ENCODE results near the gene PHLDB2.

PHLDB2 gene

GRCh38 chr3:111890051-111890580 is 31.1 kb downstream of the PHLDB2 start:
- no peak overlapping the region for H3K4me3 ChIP-seq (ENCODE audit: low read depth, low read length)
- no peak for DNase-seq (ENCODE audit: low read depth, low spot score)
- ChIA-PET POLR2A (no interaction called here), CTCF (interaction anchor here (1.2 to 7.3 kb wide), 5 partner anchors 16 to 173 kb away, joined by 3 to 74 read pairs (median 5); no protein-coding TSS in a partner anchor)
- no peak for TF ChIP-seq CTCF (IDR thresholded peaks at IDR 0.05; ENCODE audit: insufficient read depth, low read length, missing control alignments)

- no peak for DNase-seq (ENCODE audit: low read depth, low spot score)
- no peak overlapping the region for H3K4me3 ChIP-seq (ENCODE audit: low read depth, low read length)
- POLR2A ChIA-PET = no interaction called here
- no peak for TF ChIP-seq CTCF (IDR thresholded peaks at IDR 0.05; ENCODE audit: insufficient read depth, low read length, missing control alignments)
- CTCF ChIA-PET = interaction anchor here (1.1 to 9.7 kb wide), 5 partner anchors 25 to 223 kb away, joined by 3 to 111 read pairs (median 3); no protein-coding TSS in a partner anchor
Measured at GRCh38 chr3:111892070-111892469, 33.0 kb downstream of the PHLDB2 start.

GRCh38 chr3:111895071-111895470 is 36.0 kb downstream of the PHLDB2 start:
- no peak overlapping the region for H3K4me3 ChIP-seq (ENCODE audit: low read depth, low read length)
- peak; percentile 36 for TF ChIP-seq CTCF (IDR thresholded peaks at IDR 0.05; ENCODE audit: insufficient read depth, low read length, missing control alignments)
- POLR2A ChIA-PET = interaction anchor here (0.7 to 0.9 kb wide), 2 partner anchors 10 to 171 kb away, joined by 3 to 4 read pairs; no protein-coding TSS in a partner anchor
- CTCF ChIA-PET = interaction anchor here (0.7 to 9.7 kb wide), 21 partner anchors 10 to 199 kb away, joined by 3 to 111 read pairs (median 5); partner anchors contain the start of gene ABHD10
- no peak for DNase-seq (ENCODE audit: low read depth, low spot score)

GRCh38 chr3:111899966-111900365 is 40.9 kb downstream of the PHLDB2 start:
- TF ChIP-seq CTCF (IDR thresholded peaks at IDR 0.05; ENCODE audit: insufficient read depth, low read length, missing control alignments) = no peak
- POLR2A ChIA-PET = no interaction called here
- H3K4me3 ChIP-seq (ENCODE audit: low read depth, low read length) = no peak overlapping the region
- no peak for DNase-seq (ENCODE audit: low read depth, low spot score)
- CTCF ChIA-PET = interaction anchor here (0.7 to 9.7 kb wide), 6 partner anchors 32 to 184 kb away, joined by 3 to 111 read pairs (median 8); no protein-coding TSS in a partner anchor

- ChIA-PET POLR2A (no interaction called here), CTCF (interaction anchor here (1.0 to 9.7 kb wide), 3 partner anchors 66 to 185 kb away, joined by 3 to 111 read pairs (median 4); no protein-coding TSS in a partner anchor)
- TF ChIP-seq CTCF (IDR thresholded peaks at IDR 0.05; ENCODE audit: insufficient read depth, low read length, missing control alignments) = no peak
- H3K4me3 ChIP-seq (ENCODE audit: low read depth, low read length) = no peak overlapping the region
- DNase-seq (ENCODE audit: low read depth, low spot score) = no peak
Measured at GRCh38 chr3:111901637-111902036, 42.6 kb downstream of the PHLDB2 start.

- ChIA-PET POLR2A (no interaction called here), CTCF (interaction anchor here (0.9 to 1.0 kb wide), 2 partner anchors 32 to 66 kb away, joined by 3 read pairs; no protein-coding TSS in a partner anchor)
- DNase-seq (ENCODE audit: low read depth, low spot score) = no peak
- no peak for TF ChIP-seq CTCF (IDR thresholded peaks at IDR 0.05; ENCODE audit: insufficient read depth, low read length, missing control alignments)
- no peak overlapping the region for H3K4me3 ChIP-seq (ENCODE audit: low read depth, low read length)
Measured at GRCh38 chr3:111902534-111902933, 43.5 kb downstream of the PHLDB2 start.

Data from AG04449 (cell line).